ENCODE results near the gene GDPD5.

Gene GDPD5

GRCh38 chr11:75525433-75526191, at the start of gene GDPD5:
TSS of gene GDPD5 (minus strand) at chr11:75525941. CDS start at chr11:75477735, 48,206 bp downstream.
- in situ Hi-C loops (cut with MboI; ENCODE audit: low sequenced_read_pairs): loop anchor here (25.0 kb wide), 1 partner anchor 88 kb away; the partner anchor contains the start of gene KLHL35

- in situ Hi-C loops (cut with MboI; ENCODE audit: low sequenced_read_pairs): no loop called here
These were observed 49.2 kb upstream of the GDPD5 start for GRCh38 chr11:75574698-75575602.

GRCh38 chr11:75572744-75573143, 47.0 kb upstream of the GDPD5 start:
- in situ Hi-C loops (cut with MboI; ENCODE audit: low sequenced_read_pairs): no loop called here

GRCh38 chr11:75571625-75572024, 45.9 kb upstream of the GDPD5 start:
- in situ Hi-C loops (cut with MboI; ENCODE audit: low sequenced_read_pairs): no loop called here

GRCh38 chr11:75570559-75571139, 44.9 kb upstream of the GDPD5 start:
- in situ Hi-C loops (cut with MboI; ENCODE audit: low sequenced_read_pairs): no loop called here

- in situ Hi-C loops (cut with MboI; ENCODE audit: low sequenced_read_pairs): no loop called here
These were observed 43.0 kb upstream of the GDPD5 start for GRCh38 chr11:75568616-75569219.

- in situ Hi-C loops (cut with MboI; ENCODE audit: low sequenced_read_pairs): no loop called here
These were observed 42.2 kb upstream of the GDPD5 start for GRCh38 chr11:75567971-75568370.

- in situ Hi-C loops (cut with MboI; ENCODE audit: low sequenced_read_pairs): no loop called here
These were observed 41.1 kb upstream of the GDPD5 start for GRCh38 chr11:75566763-75567279.

GRCh38 chr11:75565916-75566762, 40.4 kb upstream of the GDPD5 start:
- in situ Hi-C loops (cut with MboI; ENCODE audit: low sequenced_read_pairs): no loop called here

GRCh38 chr11:75565221-75565814, 39.6 kb upstream of the GDPD5 start:
- in situ Hi-C loops (cut with MboI; ENCODE audit: low sequenced_read_pairs): no loop called here

- in situ Hi-C loops (cut with MboI; ENCODE audit: low sequenced_read_pairs): no loop called here
These were observed 38.3 kb upstream of the GDPD5 start for GRCh38 chr11:75563978-75564552.

- in situ Hi-C loops (cut with MboI; ENCODE audit: low sequenced_read_pairs): no loop called here
These were observed 37.8 kb upstream of the GDPD5 start for GRCh38 chr11:75563501-75563977.

- in situ Hi-C loops (cut with MboI; ENCODE audit: low sequenced_read_pairs): no loop called here
These were observed 37.2 kb upstream of the GDPD5 start for GRCh38 chr11:75562836-75563484.

- in situ Hi-C loops (cut with MboI; ENCODE audit: low sequenced_read_pairs): no loop called here
These were observed 36.5 kb upstream of the GDPD5 start, which contains the start of gene SERPINH1 for GRCh38 chr11:75562048-75562835. TSS of gene SERPINH1 (plus strand) at chr11:75562253. CDS start at chr11:75566350, 4,097 bp downstream.

- in situ Hi-C loops (cut with MboI; ENCODE audit: low sequenced_read_pairs): no loop called here
These were observed 35.8 kb upstream of the GDPD5 start for GRCh38 chr11:75561426-75562047.

GRCh38 chr11:75560644-75561043, 34.9 kb upstream of the GDPD5 start:
- in situ Hi-C loops (cut with MboI; ENCODE audit: low sequenced_read_pairs): no loop called here
